HepG2 (cell line): ENCODE measurements around the gene RBL1. TPM values are rescaled to one million over a fixed set of nuclear protein-coding genes. Genes with fewer than 3 reads are reported as not detected.

Experiments used
- BCL3 ChIP-seq: sonication (generic); formaldehyde crosslinking; IDR thresholded peaks from 2 replicates; pipeline ENCODE4 v1.5.1; 2020; ENCODE audit warnings: mild to moderate bottlenecking, missing genetic modification reagents, moderate library complexity
- HMGXB4 ChIP-seq, 2 experiments: sonication (generic) in 1 of 2; formaldehyde crosslinking in 1 of 2; IDR thresholded peaks; 2 replicates each; pipeline versions ENCODE4 v1.4.0 to v1.6.1; 2018 to 2020; ENCODE audit warnings: missing genetic modification reagents in 2 of 2, borderline replicate concordance in 1 of 2, low read depth in 1 of 2, mild to moderate bottlenecking in 1 of 2, missing biosample characterization in 1 of 2
- HOXA9 ChIP-seq: sonication (generic); formaldehyde crosslinking; IDR thresholded peaks from 2 replicates; pipeline ENCODE4 v1.8.1; 2022; ENCODE audit warnings: missing genetic modification reagents, mild to moderate bottlenecking, moderate library complexity, borderline replicate concordance
- SRSF4 ChIP-seq: fragments of 200-400 bp; formaldehyde crosslinking; IDR thresholded peaks from one replicate; pipeline ENCODE4 v1.6.1; 2018; ENCODE audit warnings: mild to moderate bottlenecking, low read depth, low read length, moderate library complexity; ENCODE audit not compliant: poor library complexity, severe bottlenecking
- ZBTB1 ChIP-seq: sonication (generic); formaldehyde crosslinking; IDR thresholded peaks from 2 replicates; pipeline ENCODE4 v1.4.0; 2020; ENCODE audit warnings: missing genetic modification reagents, borderline replicate concordance
- ZFAT ChIP-seq: sonication (generic); formaldehyde crosslinking; conservative IDR thresholded peaks from 2 replicates; pipeline ENCODE4 v1.8.1; 2023; ENCODE audit warnings: missing genetic modification reagents, inconsistent platforms
- ZNF281 ChIP-seq: sonication (generic); formaldehyde crosslinking; IDR thresholded peaks from 2 replicates; pipeline ENCODE4 v1.4.0; 2020; ENCODE audit warnings: missing genetic modification reagents, borderline replicate concordance
- ZNF318 ChIP-seq: sonication (generic); formaldehyde crosslinking; IDR thresholded peaks from 2 replicates; pipeline ENCODE4 v1.4.0; 2020; ENCODE audit warnings: mild to moderate bottlenecking, missing genetic modification reagents
- ZNF501 ChIP-seq: sonication (generic); formaldehyde crosslinking; IDR thresholded peaks from 2 replicates; pipeline ENCODE4 v1.5.1; 2020; ENCODE audit warnings: mild to moderate bottlenecking, moderate library complexity, missing genetic modification reagents
- ZNF570 ChIP-seq: sonication (generic); formaldehyde crosslinking; IDR thresholded peaks from 2 replicates; pipeline ENCODE4 v1.4.0; 2020; ENCODE audit warnings: mild to moderate bottlenecking, missing genetic modification reagents, borderline replicate concordance
- polyA plus RNA-seq, 8 experiments: library from polyadenylated mRNA; depleted of rRNA in 3 of 8; stranded (reverse) in 7 of 8; unstranded in 1 of 8; fragments of >200 nt; fragmentation: Illumina TruSeq in 4 of 8; extraction: Trizol in 4 of 8; gene quantifications; 2 replicates each; pipeline versions ENCODE4 v1.2.1 to v1.2.3, GENCODE V29; 2011 to 2016; ENCODE audit warnings: low read depth in 4 of 8, missing spikeins in 1 of 8, mixed read lengths in 1 of 8; ENCODE audit not compliant: insufficient read depth in 1 of 8
- total RNA-seq, 5 experiments: library from RNA; depleted of rRNA; stranded (reverse); fragments of >200 nt; fragmentation: Illumina TruSeq; extraction: Trizol; gene quantifications; 2 replicates each; pipeline ENCODE4 v1.2.3, GENCODE V29; 2016; ENCODE audit warnings: low read depth in 1 of 5

Gene RBL1
- total and polyA plus RNA-seq, 2 of the 13 experiments (the other 11 are each of a cell fraction or from before 2014, with no cell fraction given): 6.0 to 27.5 TPM

GRCh38 chr20:36951198-36951978 lies 144.4 kb downstream of the RBL1 start, which contains the start of gene SAMHD1 (continued):
- TF ChIP-seq ZNF318 (CRISPR knock-in tag) (0 out of 2 replicates have a peak, but pooled peaks have one; percentile 2), SRSF4 (no peak), ZFAT (no peak), ZNF281 (CRISPR knock-in tag) (no peak), BCL3 (CRISPR knock-in tag) (peak; percentile 99), ZNF570 (0 out of 2 replicates have a peak, but pooled peaks have one; percentile 17), ZNF501 (CRISPR knock-in tag) (peak; percentile 97), ZBTB1 (CRISPR knock-in tag) (no peak), HOXA9 (no peak), HMGXB4 (CRISPR knock-in tag; IDR thresholded peaks at IDR 0.05; ENCODE audit: borderline replicate concordance in 1 of 2, low read depth in 1 of 2) (peak; percentile 92 to 94)
